GM21529 (cell line): ENCODE data around the gene NDFIP2.

ENCODE experiments used
- ATAC-seq: cut with Tn5 transposase; IDR thresholded peaks from one replicate; pipeline ENCODE4 v1.9.1; 2021; ENCODE audit not compliant: unreplicated experiment

NDFIP2 gene

DNA sequence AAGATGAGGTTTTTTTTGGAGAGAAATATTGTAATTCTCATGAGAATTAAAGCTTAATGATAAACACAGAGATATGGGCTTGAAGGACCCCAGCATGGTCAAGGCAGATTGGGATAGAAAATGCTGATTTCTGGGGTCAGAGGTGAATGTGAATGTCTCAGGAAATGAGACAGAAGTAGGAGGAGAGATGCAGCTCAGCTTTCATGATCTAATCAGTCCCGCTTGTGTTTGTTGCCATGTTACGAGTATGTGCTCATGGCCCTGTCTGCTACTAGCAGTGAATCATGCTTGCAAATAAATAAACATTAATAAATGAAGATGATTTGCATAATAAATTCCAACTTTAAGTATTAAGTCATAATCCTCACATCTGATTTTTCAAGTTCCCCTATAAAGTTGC is 23.0 kb upstream of the NDFIP2 start:
- no peak for ATAC-seq

DNA sequence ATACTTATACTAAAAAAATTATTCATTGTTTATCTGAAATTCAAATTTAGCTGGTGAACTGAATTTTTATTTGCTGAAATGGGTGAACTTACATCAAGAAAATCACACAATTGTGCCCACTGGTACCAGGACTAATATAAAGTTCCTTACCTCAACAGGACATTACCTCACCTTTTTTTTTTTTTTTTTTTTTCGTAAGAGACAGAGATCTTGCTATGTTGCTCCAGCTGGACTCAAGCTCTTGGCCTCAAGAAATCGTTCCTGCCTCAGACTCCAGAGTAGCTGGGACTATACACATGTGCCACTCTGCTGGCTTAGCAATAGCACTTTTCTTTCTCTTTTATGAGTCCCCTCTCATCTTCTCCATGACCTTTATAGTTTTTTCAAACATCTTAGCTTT is 22.5 kb upstream of the NDFIP2 start:
- no peak for ATAC-seq

DNA sequence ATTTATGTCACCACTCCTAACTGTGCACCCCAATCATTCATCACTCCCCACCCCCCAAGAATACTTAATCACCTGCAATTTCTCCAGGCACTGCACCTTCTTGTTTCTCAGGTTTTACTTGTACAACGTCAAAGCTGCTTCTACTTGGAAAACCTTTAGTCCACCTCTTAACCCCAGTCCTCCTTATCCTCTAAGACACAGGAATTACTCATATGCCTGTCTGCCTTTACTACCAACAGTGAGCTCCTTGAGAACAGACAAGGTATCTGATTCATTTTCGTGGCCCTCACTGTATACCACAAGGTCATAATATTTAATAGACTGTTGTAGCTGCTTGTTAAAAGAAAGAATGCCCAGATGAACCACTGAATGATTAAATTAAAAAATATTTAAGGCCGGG is 21.0 kb upstream of the NDFIP2 start:
- ATAC-seq: no peak

DNA sequence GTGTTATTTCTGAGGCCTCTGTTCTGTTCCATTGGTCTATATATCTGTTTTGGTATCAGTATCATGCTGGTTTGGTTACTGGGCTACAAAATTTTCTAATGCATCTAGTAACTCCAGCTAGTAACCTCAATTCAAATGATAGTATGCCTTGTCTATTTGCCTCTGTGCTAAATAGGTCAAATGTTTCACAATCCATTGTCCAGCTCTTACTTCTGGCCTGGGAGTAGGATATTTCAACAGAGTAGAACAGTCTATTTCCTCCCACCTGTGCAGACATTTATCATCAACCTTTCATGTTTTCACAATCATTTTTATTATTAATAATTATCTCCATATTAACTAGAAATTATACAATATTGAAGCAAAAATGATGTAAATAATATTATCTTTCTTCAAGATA is 18.1 kb upstream of the NDFIP2 start:
- ATAC-seq: no peak

DNA sequence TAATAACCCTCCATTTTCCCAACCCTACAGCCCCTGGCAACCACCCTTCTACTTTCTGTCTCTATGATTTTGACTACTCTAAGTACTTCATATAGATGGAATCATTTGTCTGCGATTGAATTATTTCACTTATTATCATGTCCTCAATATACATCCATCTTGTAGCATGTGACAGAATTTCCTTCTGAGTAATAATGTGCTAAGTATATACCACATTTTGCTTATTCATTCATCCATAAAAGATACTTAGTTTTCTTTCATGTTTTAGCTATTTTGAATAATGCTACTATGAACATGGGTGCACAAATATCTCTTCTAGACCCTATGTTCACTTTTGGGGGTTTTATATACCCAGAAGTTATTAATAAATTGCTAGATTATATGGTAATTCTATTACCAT is 17.4 kb upstream of the NDFIP2 start:
- ATAC-seq: no peak

DNA sequence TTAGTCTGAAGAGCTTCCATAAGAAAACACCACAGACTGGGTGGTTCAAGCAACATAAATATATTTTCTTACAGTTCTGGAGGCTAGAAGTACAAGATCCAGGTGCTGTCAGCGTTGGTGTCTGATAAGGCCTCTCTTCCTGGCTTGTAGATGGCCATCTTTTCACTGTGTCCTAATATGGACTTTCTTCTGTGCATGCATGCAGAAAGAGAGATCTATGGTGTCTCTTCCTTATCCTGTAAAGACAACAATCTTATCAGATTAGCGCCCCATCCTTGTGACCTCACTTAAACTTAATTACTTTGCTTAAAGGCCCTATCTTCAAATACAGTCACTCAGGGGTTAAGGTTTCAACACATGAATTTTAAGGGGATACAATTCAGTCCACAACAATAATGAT is 14.1 kb upstream of the NDFIP2 start:
- no peak for ATAC-seq

DNA sequence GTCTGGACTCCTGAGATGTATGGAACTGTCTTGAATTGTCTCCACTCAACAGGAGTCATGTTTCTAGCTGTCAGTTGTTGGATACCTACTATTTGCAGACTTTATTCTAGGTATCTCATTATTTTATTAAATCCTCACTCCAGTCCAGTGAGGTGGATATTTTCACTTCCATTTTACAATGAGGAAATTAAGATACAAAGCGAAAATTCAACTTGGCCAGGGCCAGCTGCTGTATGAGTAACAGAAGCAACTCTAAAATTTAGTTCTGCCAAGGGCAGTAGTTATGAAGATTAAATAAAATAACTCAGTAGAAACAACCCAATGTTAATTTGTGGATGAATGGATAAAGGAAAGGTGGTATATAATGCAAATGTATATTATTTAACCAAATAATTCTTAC is 12.6 kb upstream of the NDFIP2 start:
- ATAC-seq: no peak

DNA sequence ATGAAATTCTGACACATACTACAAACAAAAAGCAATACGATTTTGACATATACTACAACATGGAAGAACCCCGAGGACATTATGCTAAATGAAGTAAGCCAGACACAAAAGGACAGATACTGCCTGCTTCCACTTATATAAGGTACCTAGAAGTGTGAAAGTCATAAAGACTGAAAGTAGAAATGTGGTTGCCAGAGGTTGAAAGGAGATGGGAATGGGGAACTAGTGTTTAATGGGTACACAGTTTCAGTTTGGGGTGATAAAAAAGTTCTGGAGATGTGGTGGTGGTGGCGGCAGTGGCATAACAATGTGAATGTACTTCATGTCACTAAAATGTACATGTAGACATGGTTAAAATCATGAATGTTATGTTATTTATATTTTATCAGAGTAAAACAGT is 12.1 kb upstream of the NDFIP2 start:
- ATAC-seq: no peak

DNA sequence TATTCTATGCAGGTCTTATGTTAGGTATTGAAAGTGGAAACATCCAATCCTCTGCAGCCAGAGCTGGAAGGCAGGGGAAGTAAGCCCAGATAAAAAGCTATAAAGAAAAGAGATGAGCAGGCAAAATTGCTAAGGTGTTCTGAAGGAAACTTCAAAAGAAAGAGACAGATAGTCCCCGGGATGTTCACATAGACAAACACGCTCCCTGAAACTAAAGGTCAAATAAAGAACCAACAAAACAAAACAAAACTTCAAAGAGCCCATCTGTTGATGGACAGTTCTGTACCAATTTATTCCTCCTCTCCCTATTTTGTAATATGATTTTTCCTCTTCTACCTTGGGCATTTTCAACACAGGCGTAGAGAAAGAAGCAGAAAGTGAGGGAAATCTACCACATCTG is 11.3 kb upstream of the NDFIP2 start:
- no peak for ATAC-seq

DNA sequence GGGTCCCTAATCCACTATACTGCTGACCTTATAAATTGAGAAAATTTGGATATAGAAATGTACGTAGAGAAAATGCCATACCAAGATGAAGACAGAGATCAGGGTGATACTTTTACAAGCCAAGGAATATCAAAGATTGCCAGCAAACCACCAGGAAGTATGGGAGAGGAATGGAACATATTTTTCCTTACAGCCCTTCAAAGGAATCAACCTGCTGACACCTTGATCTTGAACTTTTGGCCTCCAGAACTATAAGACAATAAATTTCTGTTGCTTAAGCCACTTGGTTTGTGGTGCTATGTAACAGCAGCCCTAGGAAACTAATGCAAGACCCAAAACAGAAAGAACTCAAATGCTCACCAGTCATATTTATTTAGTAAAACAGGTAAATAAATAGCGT is 10.3 kb upstream of the NDFIP2 start:
- no peak for ATAC-seq

DNA sequence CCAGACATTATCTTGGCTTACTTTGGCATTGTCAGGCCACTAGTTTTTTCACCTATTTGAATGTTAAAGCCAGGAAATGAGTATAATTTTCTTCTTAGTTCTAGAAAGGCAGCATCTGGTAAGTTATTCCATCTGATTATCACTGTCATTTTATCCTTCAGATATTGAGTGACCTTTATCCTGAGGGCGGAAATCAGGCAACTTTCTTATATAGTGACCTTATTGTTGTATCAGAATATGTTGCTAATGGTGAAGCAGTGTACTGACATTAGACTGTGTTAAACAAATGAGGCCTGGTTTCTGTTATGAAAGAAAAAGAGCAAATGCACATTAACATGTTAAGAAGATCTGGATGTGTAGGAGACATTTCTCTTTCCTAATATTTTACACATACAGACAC is 5.4 kb upstream of the NDFIP2 start:
- no peak for ATAC-seq

DNA sequence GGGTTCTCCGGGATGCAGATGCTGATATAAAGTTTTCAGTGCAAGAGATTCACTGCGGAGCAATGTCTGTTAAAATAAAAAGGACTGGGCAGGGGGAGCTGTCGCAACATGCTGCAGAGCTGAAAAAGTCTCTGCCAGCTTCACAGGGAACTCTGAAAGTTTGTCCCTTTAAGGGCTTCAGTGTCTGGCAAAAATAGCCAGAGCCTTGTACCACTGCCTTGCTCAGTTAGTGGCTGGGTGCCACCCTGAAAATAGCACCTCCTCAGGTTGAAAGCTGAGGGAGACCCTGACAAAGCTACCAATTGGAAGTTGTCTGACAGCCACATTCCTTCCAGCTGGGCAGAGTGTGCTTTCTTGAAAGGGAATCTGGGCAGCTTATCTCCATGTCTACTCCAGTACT is 3.0 kb upstream of the NDFIP2 start:
- ATAC-seq: no peak

DNA sequence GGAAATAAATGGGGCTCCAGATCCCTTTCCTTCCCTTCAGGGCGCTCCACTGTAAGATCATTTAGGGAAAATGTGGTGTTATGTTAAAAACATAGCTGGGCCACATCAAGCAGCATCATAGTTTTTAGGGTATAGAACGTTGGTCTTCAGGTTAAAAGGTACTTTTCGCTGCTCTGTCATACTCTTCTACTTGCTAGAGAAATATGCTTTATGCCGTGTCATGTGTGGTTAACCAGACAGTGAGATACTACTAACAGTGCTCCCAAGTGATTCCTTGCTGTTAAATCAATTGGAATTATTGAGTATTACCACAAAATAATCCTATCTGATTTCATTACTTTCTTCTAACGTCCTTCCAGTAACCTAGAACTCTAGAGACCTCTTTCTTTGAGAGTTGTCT is 1.1 kb upstream of the NDFIP2 start:
- no peak for ATAC-seq

DNA sequence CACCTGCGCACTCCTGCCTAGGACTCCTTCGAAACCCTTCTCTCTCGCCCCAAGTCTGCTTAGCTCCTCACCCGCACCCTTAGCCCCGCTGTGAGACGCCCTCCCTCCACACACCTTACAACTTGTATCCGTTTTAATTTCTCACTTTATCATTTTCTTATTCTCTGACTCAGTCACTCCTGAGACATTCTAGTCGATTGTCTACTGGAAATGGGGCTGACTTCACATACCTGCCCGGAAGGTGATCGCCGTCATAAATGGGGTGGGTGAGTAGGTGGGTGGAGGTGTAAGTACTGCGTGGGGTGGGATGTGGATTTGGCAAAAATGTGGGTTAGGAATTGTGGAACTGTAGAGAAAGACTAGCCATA is 714 bp downstream of the NDFIP2 start:
- ATAC-seq: peak; percentile 26

DNA sequence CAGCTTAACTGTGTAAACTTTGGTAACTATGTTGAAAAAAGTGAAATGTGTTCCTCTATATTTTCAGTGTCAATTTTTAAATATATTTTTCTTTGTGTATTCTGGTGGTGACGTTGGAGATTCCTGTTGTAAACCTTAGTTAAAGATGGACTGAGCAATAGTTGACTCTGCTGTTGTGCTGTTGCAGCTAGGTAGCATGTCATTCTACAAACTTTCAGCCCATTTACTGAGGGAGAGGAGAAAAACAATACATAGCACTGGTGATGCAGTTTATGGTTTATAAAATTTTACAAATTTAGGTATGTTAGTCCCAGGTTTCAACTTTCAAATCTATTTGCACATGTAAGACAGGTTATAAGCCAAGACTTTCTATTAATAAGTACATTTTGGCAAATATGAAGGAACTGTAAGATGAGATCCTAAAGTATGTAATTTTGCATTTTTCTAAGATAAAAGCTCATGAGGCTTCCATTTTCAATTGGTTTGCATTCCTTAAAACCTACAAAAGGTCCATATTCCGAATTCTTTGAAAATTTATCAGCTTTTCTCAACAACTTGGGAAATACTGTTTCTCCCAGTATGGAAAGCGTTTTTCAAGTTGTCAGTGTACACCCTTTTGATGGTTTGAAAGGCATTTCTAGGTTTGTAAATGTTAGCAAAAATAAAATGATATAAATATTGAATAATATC is 1.5 kb downstream of the NDFIP2 start:
- ATAC-seq: no peak

DNA sequence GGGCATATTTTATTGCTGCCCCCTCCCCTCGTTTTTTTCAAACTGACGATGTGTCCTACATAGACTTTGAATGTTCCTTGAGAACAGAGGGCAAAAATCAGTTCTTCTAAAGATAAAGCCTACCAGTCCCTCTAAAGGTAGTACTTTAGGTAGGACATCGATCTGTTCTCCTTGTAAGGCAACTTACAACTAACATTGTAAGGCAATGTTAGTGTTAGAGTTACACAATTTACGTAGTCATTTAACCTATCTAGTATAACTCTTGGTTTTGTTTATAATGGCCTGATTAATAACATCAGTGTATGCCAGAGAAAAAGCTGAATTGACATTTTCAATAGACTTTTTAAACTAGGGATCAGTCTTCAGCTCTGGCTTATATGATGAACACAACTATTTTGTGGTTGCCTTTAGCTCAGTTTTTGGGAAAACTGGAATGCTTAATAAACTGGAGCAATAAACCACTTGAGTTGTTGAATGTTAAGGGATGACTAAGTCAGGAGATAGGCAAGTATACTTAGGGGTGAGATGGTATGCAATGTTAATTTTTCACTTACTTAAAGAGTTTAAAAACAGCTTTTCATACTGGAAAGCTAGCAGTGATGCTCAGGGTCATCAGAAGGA is 2.2 kb downstream of the NDFIP2 start:
- no peak for ATAC-seq

DNA sequence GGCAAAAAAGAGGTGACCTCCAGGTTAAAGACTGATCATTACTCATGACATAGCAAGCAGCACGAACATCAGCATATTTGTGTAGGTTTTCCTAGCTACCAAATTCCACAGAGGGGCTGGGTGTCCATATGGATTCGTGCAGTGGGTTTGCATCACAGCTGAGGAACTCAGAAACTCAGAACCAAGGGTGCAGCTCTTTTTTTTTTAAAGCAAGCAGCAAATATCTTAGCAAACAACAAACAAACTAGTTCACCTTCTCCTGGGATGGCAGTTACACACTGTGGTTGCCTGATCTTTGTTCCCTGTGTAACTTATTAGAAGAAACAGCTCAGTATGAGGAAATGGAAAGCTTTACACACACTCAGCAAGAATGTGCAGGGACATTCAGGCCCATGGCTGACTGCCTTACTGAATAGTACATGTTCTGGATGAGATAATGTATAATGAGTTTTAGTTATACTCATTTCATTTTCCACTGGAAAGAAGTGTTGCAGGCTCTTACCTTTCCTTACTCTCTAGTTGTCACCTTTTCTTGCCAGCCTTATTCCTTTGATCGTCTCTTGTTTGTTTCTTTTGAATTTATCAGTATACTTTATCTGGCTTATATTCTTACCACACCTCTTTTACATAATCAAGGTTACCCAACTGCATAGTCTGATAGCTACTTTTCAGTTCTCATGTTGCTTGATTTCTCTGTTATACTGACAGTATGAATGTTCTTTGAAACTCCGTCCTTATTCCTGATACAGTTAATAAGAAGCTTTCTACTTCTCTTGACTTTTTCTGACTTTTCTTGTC is 4.3 kb downstream of the NDFIP2 start:
- ATAC-seq: no peak

DNA sequence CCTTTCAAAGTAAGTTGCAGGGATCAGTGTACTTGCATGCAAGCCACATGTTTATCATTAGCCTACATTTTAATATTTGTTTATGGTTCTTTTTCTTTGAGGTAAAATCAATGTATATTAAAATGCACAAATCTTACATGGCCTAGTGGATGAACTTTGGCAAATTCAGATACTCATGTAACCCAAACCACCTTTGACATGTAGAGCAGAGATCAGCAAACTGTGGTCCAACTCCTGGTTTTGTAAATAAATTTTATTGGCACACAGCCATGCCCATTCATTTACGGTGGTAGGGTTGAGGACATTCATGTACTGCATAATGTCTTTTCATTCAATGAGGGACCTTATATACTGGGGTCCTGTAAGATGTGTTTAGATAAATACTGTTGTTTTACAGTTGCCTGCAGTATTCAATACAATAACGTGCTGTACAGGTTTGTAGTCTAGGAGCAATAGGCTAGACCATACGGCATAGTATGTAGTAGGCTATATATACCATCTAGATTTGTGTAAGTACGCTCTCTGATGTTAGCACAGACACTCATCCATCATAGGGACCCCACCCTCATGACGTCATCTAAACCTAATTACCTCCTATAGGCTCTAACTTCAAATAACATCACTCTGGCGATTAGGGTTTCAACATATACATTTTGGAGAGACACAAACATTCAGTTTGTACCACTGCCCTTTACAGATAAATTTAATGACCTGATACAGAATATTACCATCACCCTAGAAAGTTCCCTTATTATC is 5.7 kb downstream of the NDFIP2 start:
- ATAC-seq: no peak

DNA sequence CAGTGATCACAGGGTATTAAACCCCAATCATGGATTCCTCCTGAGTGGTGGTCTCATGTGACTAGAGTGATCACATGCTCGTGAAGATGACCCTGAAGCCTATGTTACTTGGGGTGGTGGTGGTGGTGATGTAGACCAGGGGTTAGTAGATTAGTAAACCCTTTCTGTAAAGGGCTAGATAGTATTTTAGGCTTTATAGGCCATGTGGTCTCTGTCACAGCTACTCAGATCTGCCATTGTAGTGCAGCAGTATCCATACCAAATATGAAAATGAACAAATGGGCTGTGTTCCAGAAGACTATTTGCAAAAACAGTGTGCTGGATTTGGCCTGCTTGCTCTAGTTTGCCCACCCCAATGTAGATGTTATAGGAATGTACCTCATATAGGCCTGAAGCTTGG is 9.4 kb downstream of the NDFIP2 start:
- ATAC-seq: no peak

DNA sequence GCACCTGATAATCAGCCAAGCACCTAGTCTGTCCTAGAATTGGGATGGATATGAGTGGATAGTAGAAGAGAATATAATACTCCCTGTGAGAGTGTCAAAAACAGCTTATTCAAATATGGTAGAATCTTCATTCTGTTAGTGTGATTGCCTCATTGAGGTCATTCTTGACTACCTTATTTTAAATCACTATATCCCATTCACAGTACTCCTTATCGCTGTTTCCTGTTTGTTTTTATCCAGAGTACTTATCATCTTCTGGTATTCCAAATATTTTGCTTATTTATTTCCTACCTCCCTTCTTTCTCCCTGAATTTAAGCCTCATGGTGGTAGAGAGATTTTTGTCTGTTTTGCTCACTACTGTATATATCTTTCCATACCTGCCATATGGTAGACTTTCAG is 9.9 kb downstream of the NDFIP2 start:
- ATAC-seq: no peak

DNA sequence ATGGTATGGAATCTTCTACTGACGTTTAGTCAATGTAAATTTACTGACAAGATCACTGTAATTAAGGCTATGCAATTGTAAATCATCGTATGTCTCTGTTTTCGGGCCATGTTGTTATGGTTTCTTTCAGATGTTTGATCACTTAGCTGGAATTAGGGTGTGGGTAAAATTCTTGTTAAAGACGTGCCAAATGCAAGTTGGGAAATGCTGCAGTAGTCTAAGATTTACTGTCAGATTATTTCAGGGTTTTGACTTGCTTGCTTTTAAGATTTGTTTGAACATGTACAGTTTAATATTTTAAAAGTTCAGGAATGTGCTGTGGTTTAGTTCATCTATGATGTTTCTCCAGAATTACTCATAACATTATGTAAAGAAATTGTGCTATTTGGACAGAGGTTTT is 10.8 kb downstream of the NDFIP2 start:
- no peak for ATAC-seq

DNA sequence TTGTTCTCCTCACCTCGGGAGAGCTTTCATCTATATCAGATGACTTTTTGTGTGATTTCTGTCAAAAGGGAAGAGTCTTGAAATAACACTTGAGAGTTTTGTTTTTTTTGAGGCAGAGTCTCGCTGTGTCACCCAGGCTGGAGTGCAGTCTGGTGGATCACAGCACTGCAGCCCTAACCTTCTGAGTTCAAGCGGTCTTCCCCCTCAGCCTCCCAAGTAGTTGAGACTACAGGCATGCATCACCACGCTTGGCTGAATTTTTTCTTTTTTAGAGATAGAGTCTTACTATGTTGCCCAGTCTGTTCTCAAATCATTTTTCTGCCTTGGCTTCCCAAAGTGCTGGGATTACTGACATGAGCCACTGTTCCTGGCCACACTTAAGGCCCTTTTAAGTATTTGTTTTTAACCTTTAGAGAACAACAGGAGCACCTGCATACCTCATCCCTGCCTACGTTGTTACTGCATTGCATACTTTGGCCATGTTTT is 11.4 kb downstream of the NDFIP2 start:
- peak; percentile 42 for ATAC-seq
